GM21723 (cell line): ENCODE data around the gene TMEM89.

ENCODE experiments used
- ATAC-seq: cut with Tn5 transposase; IDR thresholded peaks from one replicate; pipeline ENCODE4 v1.9.1; 2021; ENCODE audit warnings: mild to moderate bottlenecking, moderate library complexity; ENCODE audit not compliant: unreplicated experiment

The TMEM89 gene

DNA sequence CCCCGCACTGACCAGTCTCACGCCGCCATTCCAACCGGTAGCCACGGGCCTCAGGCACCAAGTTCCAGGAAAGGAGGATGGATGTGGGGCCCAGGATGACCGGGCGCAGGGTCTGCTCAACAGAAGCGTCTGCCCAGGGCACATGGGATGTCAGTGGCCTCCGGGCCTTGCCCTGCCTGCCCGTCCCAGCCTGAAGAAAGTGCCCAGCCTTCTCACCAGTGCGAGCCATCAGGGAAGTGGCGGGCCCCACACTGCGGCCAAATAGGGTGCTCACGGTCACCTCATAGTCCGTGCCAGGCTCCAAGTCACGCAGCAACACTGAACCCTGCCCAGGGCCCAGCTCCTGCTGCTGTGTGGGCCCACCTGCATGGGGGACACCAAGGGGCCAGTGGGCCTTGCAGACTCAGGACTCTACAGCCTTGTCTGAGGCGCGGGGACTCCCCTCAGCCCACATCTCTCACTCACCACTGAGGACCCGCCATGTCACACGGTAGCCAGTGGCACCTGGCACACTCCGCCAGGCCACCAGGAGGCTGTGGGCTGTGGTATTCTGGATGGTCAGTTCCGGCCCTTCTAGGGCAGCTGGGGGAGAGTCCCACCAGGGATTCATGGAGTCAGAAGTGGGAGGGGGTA is 29.6 kb downstream of the TMEM89 start:
- no peak for ATAC-seq

DNA sequence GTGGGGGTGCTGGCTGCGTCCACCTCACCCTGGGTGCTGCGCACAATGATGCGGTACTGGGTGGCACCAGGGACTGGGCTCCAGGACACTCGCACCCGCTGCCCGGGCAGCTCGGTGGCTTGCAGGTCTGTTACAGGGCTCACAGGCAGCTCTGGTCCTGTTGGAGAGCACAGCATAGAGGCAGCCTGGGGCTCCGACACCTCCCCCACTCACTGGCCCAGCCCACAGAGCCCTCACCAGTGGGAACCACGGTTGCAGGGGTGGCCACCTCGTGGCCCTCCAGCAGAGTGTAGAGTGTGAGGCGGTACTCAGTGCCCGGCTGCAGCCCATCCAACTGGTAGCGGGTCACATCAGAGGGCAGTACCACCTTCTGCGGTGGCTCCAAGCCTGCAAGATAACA is 30.1 kb downstream of the TMEM89 start:
- no peak for ATAC-seq

DNA sequence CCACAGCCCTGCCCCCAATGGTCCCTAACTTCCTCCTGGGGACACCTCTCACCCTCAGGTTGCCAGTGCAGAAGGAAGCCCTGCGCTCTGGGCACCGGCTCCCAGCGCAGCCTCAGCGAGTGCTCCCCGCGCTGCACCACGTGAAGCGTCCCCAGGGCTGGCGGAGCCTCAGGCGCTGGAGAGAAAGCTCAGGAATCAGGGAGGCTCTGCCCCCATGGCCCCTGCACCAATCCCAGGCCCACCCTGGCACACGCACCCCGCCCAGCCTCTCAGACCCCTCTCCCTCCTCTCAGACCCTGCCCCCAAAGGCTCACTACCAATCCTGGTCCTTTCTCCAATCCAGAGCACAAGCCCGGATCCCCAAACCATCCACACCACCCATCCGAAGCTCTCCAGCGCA is 33.3 kb downstream of the TMEM89 start:
- ATAC-seq: no peak

DNA sequence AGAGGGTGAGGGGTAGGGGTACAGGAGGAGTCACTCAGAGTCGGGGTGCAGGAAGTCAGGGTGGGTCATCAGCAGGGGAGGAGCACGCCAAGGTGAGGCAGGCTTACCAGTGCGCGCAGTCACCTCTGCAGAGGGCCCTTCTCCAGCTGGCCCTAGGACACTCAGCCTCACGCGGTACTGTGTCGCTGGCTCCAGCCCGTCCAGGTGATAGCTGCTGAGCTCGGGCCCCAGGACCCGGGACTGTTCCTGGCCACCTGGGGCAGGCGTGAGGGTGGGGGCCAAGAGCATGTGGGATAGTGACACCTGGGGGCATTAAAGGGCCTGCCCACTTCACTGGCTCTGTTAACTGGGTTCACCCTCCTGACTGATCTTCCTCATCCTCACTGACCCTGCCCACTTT is 33.9 kb downstream of the TMEM89 start:
- no peak for ATAC-seq

DNA sequence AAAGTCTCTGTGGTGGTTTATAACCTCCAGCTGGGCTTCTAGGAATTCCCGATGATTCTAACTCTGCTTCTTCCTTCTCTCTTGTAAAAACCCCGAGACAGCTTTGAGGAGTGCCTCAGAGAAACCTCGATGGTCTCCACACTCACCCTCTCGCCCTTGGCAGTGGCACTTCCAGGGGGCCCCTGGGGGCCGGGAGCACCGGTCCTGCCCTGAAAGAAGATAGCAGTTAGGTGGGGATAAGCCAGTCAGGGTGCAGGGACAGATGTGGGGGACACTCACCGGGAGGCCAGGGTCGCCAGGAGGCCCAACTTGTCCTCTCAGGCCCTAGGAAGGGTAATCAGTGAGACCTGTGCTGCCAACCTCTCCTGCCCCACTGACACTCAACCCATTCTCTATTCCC is 36.2 kb downstream of the TMEM89 start:
- ATAC-seq: no peak

DNA sequence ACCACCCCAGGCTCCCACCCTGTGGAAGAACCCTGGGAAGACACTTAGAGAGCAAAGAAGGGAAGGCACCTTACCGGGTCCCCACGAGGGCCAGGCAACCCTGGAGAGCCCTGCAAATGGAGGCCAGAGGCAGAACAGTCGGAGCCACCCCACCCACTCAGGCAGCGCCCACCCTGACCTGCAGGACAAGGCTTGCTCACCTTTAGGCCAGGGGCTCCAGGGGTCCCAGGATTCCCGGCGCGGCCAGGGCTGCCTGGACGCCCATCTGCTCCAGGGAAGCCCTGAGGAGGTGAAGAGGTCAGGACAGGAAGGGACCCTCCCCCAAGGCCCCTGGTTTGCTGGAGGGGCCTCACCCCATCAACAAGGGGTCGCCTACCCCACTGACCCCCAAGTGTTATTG is 36.7 kb downstream of the TMEM89 start:
- ATAC-seq: no peak

DNA sequence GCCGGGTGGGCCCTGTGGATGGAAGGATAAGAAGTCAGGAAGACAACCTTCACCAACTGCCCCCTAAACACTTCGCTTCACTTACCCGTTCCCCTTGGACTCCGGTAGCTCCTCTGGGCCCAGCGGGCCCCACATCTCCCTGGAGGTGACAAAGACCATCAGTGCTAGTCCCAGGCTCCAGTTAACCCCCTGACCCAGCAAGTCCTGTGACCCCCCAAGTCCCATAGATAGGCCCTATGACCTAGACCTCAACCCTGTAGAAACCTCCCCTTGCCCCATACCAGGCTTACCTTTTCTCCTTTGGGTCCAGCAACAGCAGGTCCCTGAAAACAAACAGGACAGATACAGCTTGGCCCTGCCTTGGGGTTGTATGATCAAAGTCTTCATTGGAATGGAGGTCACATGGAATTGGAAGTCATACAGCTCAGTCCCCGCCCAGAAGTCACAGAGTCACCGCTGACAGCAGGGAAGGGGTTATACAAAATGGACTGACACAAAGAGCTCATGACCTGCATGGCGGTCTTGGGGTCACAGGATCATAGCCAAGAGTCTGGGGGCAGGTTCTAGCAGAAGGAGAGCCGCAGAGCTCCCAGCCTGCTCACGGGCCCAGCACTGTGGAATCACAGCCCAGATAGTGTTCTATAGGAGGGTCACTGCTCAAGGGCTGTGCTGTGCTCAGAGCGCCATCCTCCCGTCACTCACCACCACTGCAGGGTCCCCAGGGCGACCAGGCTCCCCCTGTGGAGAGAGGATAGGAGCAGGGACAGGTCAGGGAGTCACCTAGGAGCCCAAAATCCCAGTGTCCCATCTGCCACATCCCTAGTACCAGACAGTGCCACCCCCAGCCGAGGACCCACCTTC is 39.7 kb downstream of the TMEM89 start:
- ATAC-seq: no peak

DNA sequence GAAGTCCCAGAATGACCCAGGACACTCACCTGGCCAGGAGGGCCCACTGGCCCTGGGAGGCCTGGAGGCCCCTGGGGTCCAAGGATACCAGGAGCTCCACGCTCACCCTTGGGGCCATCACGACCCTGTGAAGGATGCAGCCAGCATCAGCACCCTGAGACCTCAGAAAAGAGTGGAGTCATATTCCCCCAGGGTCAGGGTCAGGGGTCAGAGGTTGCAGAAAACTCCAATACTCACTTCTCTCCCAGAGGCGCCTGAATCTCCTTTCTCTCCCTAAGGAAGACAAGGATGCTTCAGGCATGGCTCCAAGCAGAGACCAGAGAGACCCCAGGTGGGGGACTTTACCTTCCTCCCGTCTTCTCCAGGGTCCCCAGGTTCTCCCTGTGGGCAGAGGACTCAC is 44.9 kb downstream of the TMEM89 start:
- no peak for ATAC-seq

DNA sequence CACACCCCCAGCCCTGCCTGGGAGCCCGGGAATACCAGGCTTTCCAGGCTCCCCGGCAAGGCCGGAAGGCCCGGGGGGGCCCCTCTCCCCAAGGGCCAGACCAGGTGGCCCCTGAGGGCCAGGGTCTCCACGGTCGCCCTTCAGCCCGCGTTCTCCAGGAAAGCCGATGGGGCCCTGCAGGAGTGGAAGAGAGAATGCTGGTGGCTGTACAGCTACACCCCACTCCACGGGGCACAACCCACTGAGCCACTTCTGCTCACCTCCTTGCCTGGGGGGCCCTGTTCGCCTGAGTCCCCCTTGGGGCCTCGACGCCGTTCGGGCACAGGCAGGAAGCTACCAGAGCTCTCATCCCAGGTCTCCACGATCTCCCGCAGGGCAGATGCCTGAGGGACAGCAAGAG is 46.2 kb downstream of the TMEM89 start:
- no peak for ATAC-seq

DNA sequence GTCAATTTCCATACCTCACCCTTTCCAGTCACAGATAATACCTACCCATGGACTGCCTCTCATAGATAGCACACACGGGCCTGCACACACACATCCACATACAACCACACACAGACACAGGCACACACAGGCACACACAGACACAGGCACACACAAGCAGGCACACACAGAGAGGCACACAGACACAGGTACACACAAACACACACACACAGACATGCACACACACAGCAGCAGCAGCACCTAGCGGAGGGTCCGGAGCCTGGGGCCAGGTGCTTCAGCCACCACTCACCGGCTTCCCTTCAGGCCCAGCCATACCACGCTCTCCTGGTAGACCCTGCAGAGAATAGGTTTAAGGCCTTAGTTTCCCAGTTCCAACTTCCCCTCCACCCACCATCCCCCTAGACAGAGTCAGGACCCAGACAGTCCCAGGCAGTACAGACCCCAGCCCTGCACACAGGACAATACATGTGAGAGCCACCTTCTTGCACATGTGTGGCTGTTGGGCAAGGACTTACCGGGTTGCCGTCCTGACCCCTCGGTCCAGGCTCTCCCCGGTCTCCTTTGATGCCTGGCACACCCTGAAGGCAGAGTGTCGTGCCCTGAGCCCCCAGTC is 47.5 kb downstream of the TMEM89 start:
- no peak for ATAC-seq

DNA sequence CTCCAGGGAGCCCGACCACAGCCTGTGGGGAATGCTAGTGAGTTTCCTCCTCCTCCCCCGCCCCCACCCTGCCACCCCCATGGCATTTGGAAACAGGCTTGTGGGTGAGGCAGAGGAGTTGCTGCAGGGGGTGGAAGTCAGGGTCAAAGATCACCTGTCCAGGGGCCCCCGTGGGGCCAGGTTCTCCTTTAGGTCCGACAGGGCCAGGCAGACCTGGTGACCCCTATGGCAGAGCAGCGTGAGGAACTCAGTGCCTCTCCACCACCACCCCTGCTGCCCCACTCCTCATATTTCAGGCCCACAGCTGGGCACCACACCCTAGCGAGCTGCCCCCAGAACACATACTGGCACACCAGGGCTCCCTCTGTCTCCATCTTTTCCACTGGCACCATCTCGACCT is 49.1 kb downstream of the TMEM89 start:
- ATAC-seq: no peak

DNA sequence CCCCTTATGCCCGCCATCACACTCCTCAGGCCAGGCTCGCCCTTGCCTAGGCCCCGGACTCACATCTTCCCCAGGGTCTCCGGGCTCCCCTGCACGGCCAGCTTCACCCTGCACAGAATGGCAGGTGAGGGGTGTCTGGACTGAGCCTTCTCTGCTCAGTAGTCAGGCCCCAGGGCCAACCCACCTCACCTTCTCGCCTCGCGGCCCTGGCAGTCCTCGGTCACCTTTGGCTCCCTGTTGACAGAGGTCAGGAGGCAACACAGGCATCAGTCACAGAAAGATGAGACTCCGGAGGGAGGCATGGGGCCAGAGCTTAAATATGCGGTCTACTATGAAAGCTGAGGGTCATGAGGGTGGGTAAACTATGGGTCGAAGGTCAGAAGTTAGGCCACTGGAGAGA is 49.6 kb downstream of the TMEM89 start:
- ATAC-seq: no peak
